A549 (cell line): ENCODE data around the gene ZNF274. TPM values are rescaled to one million over a fixed set of nuclear protein-coding genes. Genes with fewer than 3 reads are reported as not detected.

Experiments
- ATAC-seq, 2 experiments: fragments of 200-7000 bp in 1 of 2; fragments of >200 bp in 1 of 2; cut with Nextera tagmentation in 1 of 2; cut with Tn5 transposase in 1 of 2; 3 replicates each; pipeline versions ENCODE4 v1.8.0 to v1.9.1; 2018 to 2020; ENCODE audit warnings: mild to moderate bottlenecking in 1 of 2, moderate library complexity in 1 of 2
- CTCF ChIA-PET: fragments of 300-600 bp; sonication (Branson Sonifier 250); formaldehyde crosslinking; extraction: SDS; loops from one replicate; lab custom pipeline; 2021; ENCODE audit warnings: antibody characterized with exemption, inconsistent platforms; lab: Yijun Ruan, JAX
- POLR2A ChIA-PET: fragments of 350-600 bp; formaldehyde crosslinking; extraction: SDS; loops from one replicate; lab custom pipeline; 2021; ENCODE audit warnings: antibody characterized with exemption, inconsistent platforms; lab: Yijun Ruan, JAX
- DNase-seq, 2 experiments: peaks; one replicate each; pipeline versions ENCODE4 v3.0.0 to v3.0.0-alpha.2; 2011 to 2016; ENCODE audit warnings: low read depth in 1 of 2, low spot score in 1 of 2
- FAIRE-seq: peaks from 2 replicates; lab custom pipeline; 2011; peaks lifted over from hg19 to GRCh38; lab: Jason Lieb, UNC
- H3K27ac ChIP-seq, 2 experiments: fragments of >200 bp; sonication (Bioruptor Twin); formaldehyde crosslinking; 3 replicates each; pipeline ENCODE4 v1.5.1; 2016 to 2017
- H3K4me1 ChIP-seq: fragments of >200 bp; sonication (Bioruptor Twin); formaldehyde crosslinking; 3 replicates; pipeline ENCODE4 v1.6.1; 2016
- H3K4me2 ChIP-seq: fragments of >200 bp; sonication (Bioruptor Twin); formaldehyde crosslinking; 3 replicates; pipeline ENCODE4 v1.6.1; 2016
- H3K4me3 ChIP-seq: fragments of >200 bp; sonication (Bioruptor Twin); formaldehyde crosslinking; 3 replicates; pipeline ENCODE4 v1.5.1; 2016
- H3K9me3 ChIP-seq: fragments of >200 bp; sonication (Bioruptor Twin); formaldehyde crosslinking; 3 replicates; pipeline ENCODE4 v1.6.1; 2016
- ATOH8 ChIP-seq: fragments of 250-450 bp; sonication (Bioruptor Pico); IDR thresholded peaks from 2 replicates; pipeline ENCODE4 v1.5.0; 2020; ENCODE audit warnings: low read depth, mild to moderate bottlenecking, moderate library complexity
- CBX8 ChIP-seq: fragments of 200-600 bp; sonication (generic); IDR thresholded peaks from 2 replicates; pipeline ENCODE4 v1.6.1; 2016
- CHD4 ChIP-seq: fragments of 200-600 bp; sonication (generic); IDR thresholded peaks from 2 replicates; pipeline ENCODE4 v1.6.1; 2016; ENCODE audit warnings: antibody characterized with exemption, mild to moderate bottlenecking, borderline replicate concordance
- EHF ChIP-seq: fragments of 250-450 bp; sonication (Bioruptor Pico); IDR thresholded peaks from 2 replicates; pipeline ENCODE4 v1.5.0; 2020; ENCODE audit warnings: mild to moderate bottlenecking
- ELK1 ChIP-seq: fragments of 150-350 bp; IDR thresholded peaks from 2 replicates; pipeline ENCODE4 v1.6.1; 2014; ENCODE audit warnings: low read depth, mild to moderate bottlenecking, low read length
- FOXS1 ChIP-seq: fragments of 250-450 bp; sonication (Bioruptor Pico); IDR thresholded peaks from 2 replicates; pipeline ENCODE4 v1.5.0; 2020; ENCODE audit warnings: mild to moderate bottlenecking, moderate library complexity
- HES2 ChIP-seq: fragments of >200 bp; sonication (Bioruptor Twin); formaldehyde crosslinking; IDR thresholded peaks from 2 replicates; pipeline ENCODE4 v1.6.1; 2016
- HEYL ChIP-seq: fragments of 250-450 bp; sonication (Bioruptor Pico); IDR thresholded peaks from 2 replicates; pipeline ENCODE4 v1.8.0; 2021; ENCODE audit warnings: mild to moderate bottlenecking, moderate library complexity
- HMGXB4 ChIP-seq: fragments of 250-450 bp; sonication (Bioruptor Pico); IDR thresholded peaks from 2 replicates; pipeline ENCODE4 v1.5.0; 2021; ENCODE audit warnings: mild to moderate bottlenecking, moderate library complexity, borderline replicate concordance
- HOXB5 ChIP-seq: fragments of 250-450 bp; sonication (Bioruptor Pico); IDR thresholded peaks from 2 replicates; pipeline ENCODE4 v1.5.0; 2020; ENCODE audit warnings: mild to moderate bottlenecking, moderate library complexity
- JUN ChIP-seq, 2 experiments: fragments of >200 bp; sonication (Bioruptor Twin); formaldehyde crosslinking; IDR thresholded peaks; 2 replicates in 1 of 2; 3 replicates in 1 of 2; pipeline ENCODE4 v1.6.1; 2016 to 2017
- NFE2L2 ChIP-seq: fragments of 150-350 bp; conservative IDR thresholded peaks from 2 replicates; pipeline ENCODE4 v1.6.1; 2014; ENCODE audit warnings: low read length
- NPAS2 ChIP-seq: fragments of 250-450 bp; sonication (Bioruptor Pico); IDR thresholded peaks from 2 replicates; pipeline ENCODE4 v1.8.0; 2022; ENCODE audit warnings: mild to moderate bottlenecking, moderate library complexity, borderline replicate concordance
- POLR2AphosphoS2 ChIP-seq: conservative IDR thresholded peaks from 2 replicates; pipeline ENCODE4 v1.6.1; 2012; ENCODE audit warnings: low read length, improper control_type of control experiment, inconsistent platforms
- RAD21 ChIP-seq, 2 experiments: fragments of >200 bp in 1 of 2; sonication (Bioruptor Twin) in 1 of 2; formaldehyde crosslinking in 1 of 2; IDR thresholded peaks in 1 of 2; conservative IDR thresholded peaks in 1 of 2; 2 replicates in 1 of 2; 3 replicates in 1 of 2; pipeline ENCODE4 v1.6.1; 2012 to 2018; ENCODE audit warnings: inconsistent platforms in 1 of 2
- RCOR1 ChIP-seq: fragments of 150-350 bp; IDR thresholded peaks from 2 replicates; pipeline ENCODE4 v1.6.1; 2014; ENCODE audit warnings: antibody characterized with exemption, low read length, low read depth
- TP53 ChIP-seq: fragments of 250-450 bp; sonication (Bioruptor Pico); IDR thresholded peaks from 2 replicates; pipeline ENCODE4 v1.5.0; 2021; ENCODE audit warnings: mild to moderate bottlenecking, moderate library complexity
- WGBS: methylation state at CpG from one replicate; pipeline ENCODE4 v1.1.6; 2017; ENCODE audit errors: missing lambda C conversion rate; 5-methylcytosine and 5-hydroxymethylcytosine counted together
- polyA plus RNA-seq, 4 experiments: library from polyadenylated mRNA; depleted of rRNA in 3 of 4; stranded (reverse); fragments of >200 nt; fragmentation: RNase III in 1 of 4; extraction: RNeasy Plus Mini Kit Qiagen cat#74134 plus additional on column Dnase treatment in 1 of 4; gene quantifications; 2 replicates in 3 of 4; 3 replicates in 1 of 4; pipeline ENCODE4 v1.2.3, GENCODE V29; 2011 to 2017

ZNF274 gene
- polyA plus RNA-seq, 2 of the 4 experiments (the other 2 are of a cell fraction): 15.8 to 28.7 TPM

GRCh38 chr19:58217069-58217481, 34.2 kb downstream of the ZNF274 start:
- Histone ChIP-seq H3K4me2 (no peak overlapping the region), H3K4me1 (no peaks in the 10 kb centered on the region), H3K4me3 (no peak overlapping the region), H3K27ac (no peak overlapping the region), H3K9me3 (peaks cover 90% of the 10 kb centered on the region)
- TF ChIP-seq EHF (CRISPR knock-in tag): no peak
- no peak for TF ChIP-seq FOXS1 (CRISPR knock-in tag)
- TF ChIP-seq TP53 (CRISPR knock-in tag): no peak
- no peak for TF ChIP-seq NFE2L2
- no peak for TF ChIP-seq NPAS2 (CRISPR knock-in tag)
- TF ChIP-seq CHD4: no peak
- no peak for TF ChIP-seq HEYL
- no peak for TF ChIP-seq ELK1
- no peak for TF ChIP-seq ATOH8
- no peak for TF ChIP-seq JUN (IDR thresholded peaks at IDR 0.05)
- DNase-seq (no peak), ATAC-seq (no peak), FAIRE-seq (no peak)
- ChIA-PET CTCF (no interaction called here), POLR2A (no interaction called here)
- WGBS: 91% methylated on average over 34 of the region's 34 CpGs

GRCh38 chr19:58217607-58218391, 34.9 kb downstream of the ZNF274 start:
- Histone ChIP-seq H3K27ac (no peak overlapping the region), H3K4me3 (no peak overlapping the region), H3K9me3 (peaks cover 90% of the 10 kb centered on the region), H3K4me2 (no peak overlapping the region)
- POLR2A ChIA-PET: no interaction called here
- CTCF ChIA-PET: no interaction called here
- no peak for ATAC-seq
- TF ChIP-seq POLR2AphosphoS2: no peak
- TF ChIP-seq, all 56 proteins: peak for 0
- DNase-seq (no peak), FAIRE-seq (no peak)
- 73% methylated on average over 23 of the region's 25 CpGs for WGBS
- H3K4me1 ChIP-seq: no peaks in the 10 kb centered on the region

GRCh38 chr19:58218899-58219298, 36.0 kb downstream of the ZNF274 start:
- DNase-seq (peak in 1 of 2 experiments; percentile 55), FAIRE-seq (no peak), ATAC-seq (peak in 1 of 2 experiments; percentile 68; a peak in 3 of 6 replicates)
- ChIA-PET CTCF (no interaction called here), POLR2A (no interaction called here)
- no peak overlapping the region for H3K4me3 ChIP-seq
- WGBS: 42% methylated on average over 9 of the region's 9 CpGs
- no peak overlapping the region for H3K27ac ChIP-seq
- no peaks in the 10 kb centered on the region for H3K4me1 ChIP-seq
- no peak overlapping the region for H3K4me2 ChIP-seq
- TF ChIP-seq FOXS1 (CRISPR knock-in tag): no peak
- no peak for TF ChIP-seq EHF (CRISPR knock-in tag)
- TF ChIP-seq HES2: no peak
- no peak for TF ChIP-seq CBX8
- TF ChIP-seq RCOR1: no peak
- TF ChIP-seq RAD21 (conservative IDR thresholded peaks at IDR 0.05 in 1 of 2, IDR thresholded peaks at IDR 0.05 in 1 of 2): peak; percentile 30 to 40; a peak in 4 of 5 replicates
- no peak for TF ChIP-seq HMGXB4 (CRISPR knock-in tag)
- no peak for TF ChIP-seq HOXB5 (CRISPR knock-in tag)
- H3K9me3 ChIP-seq: peaks cover 90% of the 10 kb centered on the region
